ENCODE data around the gene SMARCD1.

GRCh38 chr12:50040657-50041056 lies 44.5 kb upstream of the SMARCD1 start:
- TF ChIP-seq CTCF (conservative IDR thresholded peaks at IDR 0.05) (no peak), ZFX (IDR thresholded peaks at IDR 0.05) (no peak)

Measured in C4-2B (cell line).